ENCODE measurements around the gene AP1G1. TPM values are rescaled to one million over a fixed set of nuclear protein-coding genes. Genes with fewer than 3 reads are reported as not detected.
"Not testable (repeated sequence)": the region's sequence is repeated elsewhere in the genome, so short reads cannot be mapped to it uniquely, and the experiment has no call there.

The AP1G1 gene
- total RNA-seq, 1 donor from 2014 or later: 74.9 TPM

DNA sequence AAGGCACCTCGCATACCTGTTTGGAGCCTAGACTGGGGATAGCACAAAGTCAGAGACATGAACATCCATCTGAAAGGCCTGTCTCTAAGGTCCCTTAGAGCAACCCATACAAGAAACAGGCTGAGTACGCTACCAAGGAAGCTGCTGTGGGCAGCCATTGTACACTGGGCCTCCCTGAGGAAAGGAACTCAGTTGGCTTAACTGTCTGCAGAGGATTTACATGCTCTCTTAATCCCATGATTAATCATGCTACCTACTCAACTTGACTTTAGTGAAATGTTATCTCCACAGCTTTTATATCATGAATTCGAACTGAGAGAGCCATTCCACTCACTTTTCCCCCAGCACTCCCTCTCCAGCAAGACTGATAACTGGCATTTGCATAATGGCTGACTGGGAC lies 110.1 kb downstream of the AP1G1 start:
- ATAC-seq: no peak

DNA sequence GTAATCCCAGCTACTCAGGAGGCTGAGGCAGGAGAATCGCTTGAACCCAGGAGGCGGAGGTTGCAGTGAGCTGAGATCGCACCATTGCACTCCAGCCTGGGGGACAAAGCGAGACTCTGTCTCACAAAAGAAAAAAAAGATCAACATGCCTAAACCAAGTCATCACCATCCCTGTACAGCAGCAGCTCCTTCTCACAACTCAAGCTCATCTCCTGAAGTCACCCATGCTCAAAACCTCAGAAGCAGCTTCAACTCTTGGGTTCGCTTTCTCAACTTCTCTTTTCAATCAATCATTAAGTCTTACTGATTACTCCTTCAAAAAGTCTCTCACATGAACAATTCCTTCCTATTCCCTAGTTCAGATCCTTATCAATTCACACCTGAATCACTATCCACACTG lies 115.5 kb downstream of the AP1G1 start:
- ATAC-seq: no peak

DNA sequence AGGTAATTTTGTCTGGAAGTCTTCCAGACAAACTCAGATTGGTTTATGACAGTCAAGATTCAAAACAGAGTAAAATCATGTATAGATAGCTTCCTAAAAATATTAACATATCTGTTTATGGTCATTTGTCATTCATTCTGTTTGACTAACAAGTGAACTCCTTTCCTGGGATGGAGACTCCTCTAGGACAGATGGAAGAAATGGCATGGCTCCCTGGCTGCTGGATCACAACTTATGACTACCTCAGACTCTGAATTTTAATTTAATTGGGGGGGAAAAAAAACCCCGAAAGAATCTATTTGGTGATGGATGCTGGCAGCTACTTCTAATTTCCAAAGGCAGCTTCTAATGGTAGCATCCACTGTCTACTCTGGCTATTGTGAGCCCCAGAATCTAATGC lies 118.7 kb downstream of the AP1G1 start:
- no peak for ATAC-seq

DNA sequence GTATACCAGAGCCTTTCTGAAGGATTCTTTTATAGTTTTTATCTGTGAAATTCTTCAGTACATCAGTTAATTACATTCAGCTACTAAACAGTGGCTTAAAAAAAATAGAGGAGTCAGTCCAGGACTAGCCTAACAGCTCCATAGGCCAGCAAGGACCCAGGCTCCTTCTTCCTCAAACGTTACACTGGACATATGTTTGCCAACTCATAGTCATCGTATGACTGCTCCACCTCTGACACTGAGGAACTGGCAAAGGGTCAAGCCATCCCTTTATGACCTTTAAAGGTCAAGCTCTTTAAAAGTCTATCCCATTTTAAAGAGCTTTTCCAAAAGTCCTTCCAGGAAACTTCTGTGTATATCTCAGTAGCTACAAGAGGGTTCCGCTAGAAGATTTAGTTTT lies 120.8 kb downstream of the AP1G1 start:
- ATAC-seq: no peak

DNA sequence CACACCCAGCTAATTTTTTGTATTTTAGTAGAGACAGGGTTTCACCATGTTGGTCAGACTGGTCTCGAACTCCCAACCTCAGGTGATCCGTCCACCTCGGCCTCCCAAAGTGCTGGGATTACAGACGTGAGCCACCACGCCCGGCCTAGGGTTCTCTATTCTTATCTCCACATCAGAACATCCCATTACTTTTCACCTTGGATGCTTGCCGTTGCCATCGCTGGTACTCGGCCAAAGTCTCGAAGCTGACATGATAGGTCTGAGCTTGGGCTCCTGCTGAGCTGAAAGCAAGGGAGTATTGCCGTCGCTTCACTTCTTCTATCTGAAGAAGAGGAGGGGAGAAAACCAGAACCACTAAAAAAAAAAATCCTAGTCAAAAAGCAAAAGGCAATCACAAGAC lies 124.4 kb downstream of the AP1G1 start:
- ATAC-seq: not testable (repeated sequence)

DNA sequence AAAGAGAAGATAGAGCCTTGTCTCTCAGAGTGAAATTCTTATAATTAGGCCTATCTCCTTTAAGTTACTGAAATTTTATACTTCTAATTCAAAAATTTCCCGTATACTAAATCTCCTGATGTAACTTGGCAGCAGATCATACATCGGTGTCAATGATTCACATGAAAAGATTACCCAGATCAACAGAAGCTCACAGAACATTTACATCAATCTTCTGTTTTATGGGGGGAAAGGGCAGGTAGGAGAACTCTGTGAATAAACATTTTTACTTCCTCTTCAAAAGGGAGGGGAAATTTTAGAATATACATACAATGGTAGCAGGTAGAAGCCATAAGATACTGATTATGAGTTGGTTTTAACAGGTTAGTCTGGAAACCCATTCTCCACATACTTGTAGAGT lies 127.3 kb downstream of the AP1G1 start:
- ATAC-seq: no peak

Other genes with a start within 250 kb of the AP1G1 start
- 0.24 TPM for gene TAT, start 231.7 kb downstream of the AP1G1 start, total RNA-seq
- 3.6 TPM for gene MARVELD3, start 182.7 kb downstream of the AP1G1 start, total RNA-seq
- 0.88 TPM for gene PHLPP2, start 84.1 kb downstream of the AP1G1 start, total RNA-seq
- gene ATXN1L, start 37.1 kb upstream of the AP1G1 start, total RNA-seq: 12.5 TPM
- 4.7 TPM for gene ZNF821, start 75.3 kb upstream of the AP1G1 start, total RNA-seq
- 86.7 TPM for gene IST1, start 86.7 kb upstream of the AP1G1 start, total RNA-seq
- gene PKD1L3, start 191.6 kb upstream of the AP1G1 start, total RNA-seq: not detected
- 6.2 TPM for gene DHODH, start 199.9 kb upstream of the AP1G1 start, total RNA-seq
- 6.2 TPM for gene HP, start 245.7 kb upstream of the AP1G1 start, total RNA-seq

Data from esophagus mucosa (tissue), 1 donor.